Activated B cell treated with CpG ODN at 0.5 μM for 24 hours (primary cell): Measurements from ENCODE around the gene TBC1D16. TPM values are rescaled to one million over a fixed set of nuclear protein-coding genes. Genes with fewer than 3 reads are reported as not detected.
A peak's percentile ranks its signal among the peaks of the same experiment; 100 is the strongest.

ENCODE experiments used
- ATAC-seq: fragments of 200-7000 bp; cut with Tn5 transposase; one replicate; pipeline ENCODE4 v1.10.0; 2021; ENCODE audit warnings: low read depth, mild to moderate bottlenecking, moderate library complexity
- CTCF ChIA-PET: fragments of 350-600 bp; sonication (Branson Sonifier 250); formaldehyde crosslinking; loops from one replicate; lab custom pipeline; 2021; ENCODE audit warnings: antibody characterized with exemption; lab: Charles Lee
- POLR2A ChIA-PET: fragments of 350-600 bp; sonication (Branson Sonifier 250); formaldehyde crosslinking; loops from one replicate; lab custom pipeline; 2021; ENCODE audit warnings: antibody characterized with exemption; lab: Charles Lee
- DNase-seq: peaks from one replicate; pipeline ENCODE4 v3.0.0; 2022
- H3K27ac Mint-ChIP-seq: one replicate; pipeline ENCODE4 v1.8.0; 2020; ENCODE audit warnings: mixed read lengths
- H3K27me3 Mint-ChIP-seq: one replicate; pipeline ENCODE4 v1.8.0; 2021; ENCODE audit warnings: mixed read lengths
- H3K36me3 Mint-ChIP-seq: one replicate; pipeline ENCODE4 v1.8.0; 2021; ENCODE audit warnings: low read depth, mixed read lengths
- H3K4me1 Mint-ChIP-seq: one replicate; pipeline ENCODE4 v1.8.0; 2021; ENCODE audit warnings: mixed read lengths
- H3K4me3 Mint-ChIP-seq: one replicate; pipeline ENCODE4 v1.8.0; 2020; ENCODE audit warnings: mild to moderate bottlenecking, mixed read lengths
- H3K9me3 Mint-ChIP-seq: one replicate; pipeline ENCODE4 v1.8.0; 2020; ENCODE audit warnings: mixed read lengths
- CTCF ChIP-seq: fragments of 200-600 bp; IDR thresholded peaks from one replicate; pipeline ENCODE4 v1.8.0; 2022; ENCODE audit warnings: antibody characterized with exemption, mild to moderate bottlenecking
- intact Hi-C: fragments of 100-400 bp; cut with micrococcal nuclease; formaldehyde crosslinking; loops from one replicate; pipeline ENCODE4 v1.15.1; 2024
- total RNA-seq: library from RNA; stranded (reverse); gene quantifications from 2 replicates; pipeline ENCODE4 v1.2.3, GENCODE V29; 2022

Gene TBC1D16
- total RNA-seq, 1 donor from 2014 or later, result 2.6 TPM

GRCh38 chr17:79942591-79943346, 92.9 kb downstream of the TBC1D16 start:
- peak; percentile 78 for ATAC-seq
- CTCF ChIA-PET, result no interaction called here
- peak overlapping the region; percentile 74 for H3K27ac Mint-ChIP-seq
- H3K4me3 Mint-ChIP-seq, result peak overlapping the region; percentile 67
- H3K9me3 Mint-ChIP-seq, result no peaks in the 10 kb centered on the region
- POLR2A ChIA-PET, result interaction anchor here (0.9 to 1.5 kb wide), 2 partner anchors 9 to 12 kb away, joined by 3 to 5 read pairs; no protein-coding TSS in a partner anchor
- peaks cover 4% of the 10 kb centered on the region for H3K36me3 Mint-ChIP-seq
- H3K4me1 Mint-ChIP-seq, result peaks cover 61% of the 10 kb centered on the region
- peak; percentile 30 for DNase-seq
- intact Hi-C loops, result loop anchor here (1.0 kb wide), 1 partner anchor 8 kb away; no protein-coding TSS in a partner anchor
- H3K27me3 Mint-ChIP-seq, result no peaks in the 10 kb centered on the region
- no peak for TF ChIP-seq CTCF

- Mint-ChIP-seq H3K27me3 (no peaks in the 10 kb centered on the region), H3K4me1 (peaks cover 66% of the 10 kb centered on the region), H3K36me3 (peaks cover 4% of the 10 kb centered on the region), H3K27ac (no peak overlapping the region), H3K4me3 (no peak overlapping the region), H3K9me3 (no peaks in the 10 kb centered on the region)
- TF ChIP-seq CTCF, result no peak
- intact Hi-C loops, result loop anchor here (1.0 kb wide), 1 partner anchor 8 kb away; no protein-coding TSS in a partner anchor
- ATAC-seq (no peak), DNase-seq (no peak)
- POLR2A ChIA-PET, result interaction anchor here (0.7 to 1.5 kb wide), 3 partner anchors 8 to 113 kb away, joined by 3 to 5 read pairs (median 3); no protein-coding TSS in a partner anchor
- CTCF ChIA-PET, result no interaction called here
Observed at GRCh38 chr17:79942011-79942405, 93.7 kb downstream of the TBC1D16 start.

- ChIA-PET POLR2A (interaction anchor here (0.7 to 1.5 kb wide), 3 partner anchors 8 to 112 kb away, joined by 3 to 5 read pairs (median 3); no protein-coding TSS in a partner anchor), CTCF (no interaction called here)
- H3K4me3 Mint-ChIP-seq, result no peak overlapping the region
Observed at GRCh38 chr17:79941088-79942010, 94.3 kb downstream of the TBC1D16 start.

GRCh38 chr17:79940459-79941087, 95.1 kb downstream of the TBC1D16 start:
- Mint-ChIP-seq H3K4me1 (peaks cover 69% of the 10 kb centered on the region), H3K4me3 (no peak overlapping the region), H3K27ac (no peak overlapping the region), H3K9me3 (no peaks in the 10 kb centered on the region), H3K27me3 (no peaks in the 10 kb centered on the region), H3K36me3 (peaks cover 4% of the 10 kb centered on the region)
- TF ChIP-seq CTCF, result no peak
- ChIA-PET POLR2A (interaction anchor here (0.6 to 1.1 kb wide), 2 partner anchors 14 to 143 kb away, joined by 3 to 7 read pairs; partner anchors contain the start of gene CBX8), CTCF (no interaction called here)
- no peak for DNase-seq
- intact Hi-C loops, result no loop called here
- ATAC-seq, result no peak

More at GRCh38 chr17:79941088-79942010, 94.3 kb downstream of the TBC1D16 start:
- H3K9me3 Mint-ChIP-seq, result no peaks in the 10 kb centered on the region
- H3K36me3 Mint-ChIP-seq, result peaks cover 4% of the 10 kb centered on the region
- DNase-seq (no peak), ATAC-seq (no peak)
- no peaks in the 10 kb centered on the region for H3K27me3 Mint-ChIP-seq
- H3K4me1 Mint-ChIP-seq, result peaks cover 67% of the 10 kb centered on the region
- no peak overlapping the region for H3K27ac Mint-ChIP-seq
- TF ChIP-seq CTCF, result no peak
- intact Hi-C loops, result loop anchor here (1.0 kb wide), 1 partner anchor 7 kb away; no protein-coding TSS in a partner anchor
